ENCODE results near the gene CCDC69.
"Not testable (repeated sequence)": the region's sequence is repeated elsewhere in the genome, so short reads cannot be mapped to it uniquely, and the experiment has no call there.

CCDC69 gene

GRCh38 chr5:151212406-151212798, 11.5 kb downstream of the CCDC69 start:
- Histone ChIP-seq H3K4me1 (ENCODE audit: insufficient read depth, low read length) (no peaks in the 10 kb centered on the region), H3K36me3 (ENCODE audit: insufficient read depth, low read length) (no peaks in the 10 kb centered on the region), H2AFZ (ENCODE audit: low read depth, low read length) (no peak overlapping the region), H3K9me3 (ENCODE audit: low read length) (no peaks in the 10 kb centered on the region), H3K27me3 (ENCODE audit: insufficient read depth, low read length) (no peaks in the 10 kb centered on the region), H3K4me3 (ENCODE audit: low read length) (no peak overlapping the region)

GRCh38 chr5:151208481-151208914, 15.4 kb downstream of the CCDC69 start:
- Histone ChIP-seq H3K36me3 (ENCODE audit: insufficient read depth, low read length) (no peaks in the 10 kb centered on the region), H3K27me3 (ENCODE audit: insufficient read depth, low read length) (no peaks in the 10 kb centered on the region), H3K4me3 (ENCODE audit: low read length) (no peak overlapping the region), H3K4me1 (ENCODE audit: insufficient read depth, low read length) (no peaks in the 10 kb centered on the region), H2AFZ (ENCODE audit: low read depth, low read length) (no peak overlapping the region), H3K9me3 (ENCODE audit: low read length) (no peaks in the 10 kb centered on the region)

GRCh38 chr5:151205411-151205810, 18.5 kb downstream of the CCDC69 start:
- no peaks in the 10 kb centered on the region for H3K9me3 ChIP-seq (ENCODE audit: low read length)
- no peaks in the 10 kb centered on the region for H3K36me3 ChIP-seq (ENCODE audit: insufficient read depth, low read length)
- H3K27me3 ChIP-seq (ENCODE audit: insufficient read depth, low read length): peaks cover 2% of the 10 kb centered on the region
- H3K4me3 ChIP-seq (ENCODE audit: low read length): no peak overlapping the region
- no peak overlapping the region for H2AFZ ChIP-seq (ENCODE audit: low read depth, low read length)
- no peaks in the 10 kb centered on the region for H3K4me1 ChIP-seq (ENCODE audit: insufficient read depth, low read length)

- Histone ChIP-seq H3K9me3 (ENCODE audit: low read length) (no peaks in the 10 kb centered on the region), H3K27me3 (ENCODE audit: insufficient read depth, low read length) (peaks cover 2% of the 10 kb centered on the region), H3K36me3 (ENCODE audit: insufficient read depth, low read length) (no peaks in the 10 kb centered on the region), H2AFZ (ENCODE audit: low read depth, low read length) (no peak overlapping the region), H3K4me3 (ENCODE audit: low read length) (no peak overlapping the region), H3K4me1 (ENCODE audit: insufficient read depth, low read length) (no peaks in the 10 kb centered on the region)
Measured at GRCh38 chr5:151204051-151204450, 19.8 kb downstream of the CCDC69 start.

GRCh38 chr5:151202381-151203139, 21.3 kb downstream of the CCDC69 start:
- peaks cover 2% of the 10 kb centered on the region for H3K27me3 ChIP-seq (ENCODE audit: insufficient read depth, low read length)
- no peak overlapping the region for H3K4me3 ChIP-seq (ENCODE audit: low read length)
- H3K9me3 ChIP-seq (ENCODE audit: low read length): no peaks in the 10 kb centered on the region
- no peak overlapping the region for H2AFZ ChIP-seq (ENCODE audit: low read depth, low read length)
- H3K4me1 ChIP-seq (ENCODE audit: insufficient read depth, low read length): no peaks in the 10 kb centered on the region
- H3K36me3 ChIP-seq (ENCODE audit: insufficient read depth, low read length): no peaks in the 10 kb centered on the region

GRCh38 chr5:151200913-151201595, 22.8 kb downstream of the CCDC69 start:
- Histone ChIP-seq H3K4me1 (ENCODE audit: insufficient read depth, low read length) (no peaks in the 10 kb centered on the region), H3K36me3 (ENCODE audit: insufficient read depth, low read length) (no peaks in the 10 kb centered on the region), H3K4me3 (ENCODE audit: low read length) (no peak overlapping the region), H2AFZ (ENCODE audit: low read depth, low read length) (no peak overlapping the region), H3K27me3 (ENCODE audit: insufficient read depth, low read length) (peaks cover 2% of the 10 kb centered on the region), H3K9me3 (ENCODE audit: low read length) (no peaks in the 10 kb centered on the region)

DNA sequence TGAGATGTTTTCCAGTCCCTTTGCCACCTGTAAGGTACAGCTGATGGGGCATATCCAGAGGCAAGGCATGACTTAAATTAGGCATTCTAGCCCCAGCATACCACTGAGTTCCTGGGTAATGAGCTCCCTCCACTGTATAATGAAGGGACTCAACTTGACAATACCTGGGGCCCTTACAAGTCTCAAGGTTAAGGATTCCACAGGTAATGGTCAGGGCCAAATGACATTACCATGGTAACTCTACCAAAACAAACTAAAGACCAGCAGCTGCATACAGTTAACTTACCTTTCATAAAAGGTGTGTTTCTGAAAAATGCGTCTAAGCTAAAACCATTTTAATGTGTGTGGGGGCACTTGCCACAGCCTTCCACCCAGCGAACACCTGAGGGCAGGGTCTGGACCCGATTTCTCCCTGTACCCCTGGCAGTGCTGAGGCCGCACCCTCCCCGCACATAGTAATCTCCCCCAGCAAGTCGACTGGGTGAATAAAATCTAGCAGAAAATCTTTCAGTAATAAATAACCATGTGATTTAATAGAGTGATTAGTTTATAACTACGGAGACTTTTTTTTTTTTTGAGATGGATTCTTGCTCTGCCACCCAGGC, 24.2 kb downstream of the CCDC69 start:
- H3K4me3 ChIP-seq (ENCODE audit: low read length): no peak overlapping the region
- peaks cover 2% of the 10 kb centered on the region for H3K27me3 ChIP-seq (ENCODE audit: insufficient read depth, low read length)
- no peaks in the 10 kb centered on the region for H3K36me3 ChIP-seq (ENCODE audit: insufficient read depth, low read length)
- H3K9me3 ChIP-seq (ENCODE audit: low read length): no peaks in the 10 kb centered on the region
- H2AFZ ChIP-seq (ENCODE audit: low read depth, low read length): no peak overlapping the region
- no peaks in the 10 kb centered on the region for H3K4me1 ChIP-seq (ENCODE audit: insufficient read depth, low read length)

DNA sequence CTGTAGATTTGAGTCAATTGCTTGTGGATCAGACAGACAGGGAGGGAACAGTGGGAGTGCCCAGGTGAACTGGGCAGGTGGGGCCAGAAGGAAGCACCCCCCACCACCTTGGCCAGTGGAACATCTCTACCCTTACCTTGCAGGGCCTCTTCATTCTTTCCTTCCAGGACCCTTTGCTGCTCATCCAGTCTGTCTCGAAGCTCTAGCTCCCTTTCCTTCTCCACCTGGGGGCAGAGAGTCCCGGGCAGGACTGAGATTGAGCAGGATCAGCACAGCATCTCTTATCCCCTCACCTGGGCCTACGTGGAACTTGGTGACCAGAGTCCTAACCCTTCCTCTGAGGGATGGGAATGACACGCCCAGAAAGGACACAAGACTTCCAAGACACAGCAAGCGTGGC, 25.0 kb downstream of the CCDC69 start:
- peaks cover 2% of the 10 kb centered on the region for H3K27me3 ChIP-seq (ENCODE audit: insufficient read depth, low read length)
- no peaks in the 10 kb centered on the region for H3K4me1 ChIP-seq (ENCODE audit: insufficient read depth, low read length)
- H3K36me3 ChIP-seq (ENCODE audit: insufficient read depth, low read length): no peaks in the 10 kb centered on the region
- H2AFZ ChIP-seq (ENCODE audit: low read depth, low read length): no peak overlapping the region
- no peak overlapping the region for H3K4me3 ChIP-seq (ENCODE audit: low read length)
- no peaks in the 10 kb centered on the region for H3K9me3 ChIP-seq (ENCODE audit: low read length)

DNA sequence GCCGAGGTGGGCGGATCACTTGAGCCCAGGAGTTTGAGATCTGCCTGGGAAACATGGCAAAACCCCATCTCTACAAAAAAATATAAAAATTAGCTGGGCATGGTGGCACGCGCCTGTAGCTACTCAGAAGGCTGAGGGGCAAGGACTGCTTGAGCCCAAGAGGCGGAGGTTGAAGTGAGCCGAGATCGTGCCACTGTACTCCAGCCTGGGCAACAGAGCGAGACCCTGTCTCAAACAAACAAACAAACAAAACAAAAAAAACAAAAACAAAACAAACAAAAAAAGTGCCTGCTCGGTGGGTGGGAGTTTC, 26.6 kb downstream of the CCDC69 start:
- H3K4me3 ChIP-seq (ENCODE audit: low read length); H3K9me3 ChIP-seq (ENCODE audit: low read length); H2AFZ ChIP-seq (ENCODE audit: low read depth, low read length); H3K27me3 ChIP-seq (ENCODE audit: insufficient read depth, low read length); H3K4me1 ChIP-seq (ENCODE audit: insufficient read depth, low read length); H3K36me3 ChIP-seq (ENCODE audit: insufficient read depth, low read length): not testable (repeated sequence)

- H3K27me3 ChIP-seq (ENCODE audit: insufficient read depth, low read length): peaks cover 2% of the 10 kb centered on the region
- H2AFZ ChIP-seq (ENCODE audit: low read depth, low read length): no peak overlapping the region
- no peaks in the 10 kb centered on the region for H3K4me1 ChIP-seq (ENCODE audit: insufficient read depth, low read length)
- no peaks in the 10 kb centered on the region for H3K36me3 ChIP-seq (ENCODE audit: insufficient read depth, low read length)
- no peak overlapping the region for H3K4me3 ChIP-seq (ENCODE audit: low read length)
- no peaks in the 10 kb centered on the region for H3K9me3 ChIP-seq (ENCODE audit: low read length)
Measured at GRCh38 chr5:151196556-151197290, 27.2 kb downstream of the CCDC69 start.

GRCh38 chr5:151195622-151196021, 28.3 kb downstream of the CCDC69 start:
- no peak overlapping the region for H2AFZ ChIP-seq (ENCODE audit: low read depth, low read length)
- no peaks in the 10 kb centered on the region for H3K36me3 ChIP-seq (ENCODE audit: insufficient read depth, low read length)
- no peaks in the 10 kb centered on the region for H3K27me3 ChIP-seq (ENCODE audit: insufficient read depth, low read length)
- no peaks in the 10 kb centered on the region for H3K9me3 ChIP-seq (ENCODE audit: low read length)
- no peak overlapping the region for H3K4me3 ChIP-seq (ENCODE audit: low read length)
- H3K4me1 ChIP-seq (ENCODE audit: insufficient read depth, low read length): no peaks in the 10 kb centered on the region

- H3K4me3 ChIP-seq (ENCODE audit: low read length): no peak overlapping the region
- no peaks in the 10 kb centered on the region for H3K27me3 ChIP-seq (ENCODE audit: insufficient read depth, low read length)
- no peaks in the 10 kb centered on the region for H3K36me3 ChIP-seq (ENCODE audit: insufficient read depth, low read length)
- H2AFZ ChIP-seq (ENCODE audit: low read depth, low read length): no peak overlapping the region
- H3K4me1 ChIP-seq (ENCODE audit: insufficient read depth, low read length): no peaks in the 10 kb centered on the region
- H3K9me3 ChIP-seq (ENCODE audit: low read length): no peaks in the 10 kb centered on the region
Measured at GRCh38 chr5:151192626-151193025, 31.3 kb downstream of the CCDC69 start.

DNA sequence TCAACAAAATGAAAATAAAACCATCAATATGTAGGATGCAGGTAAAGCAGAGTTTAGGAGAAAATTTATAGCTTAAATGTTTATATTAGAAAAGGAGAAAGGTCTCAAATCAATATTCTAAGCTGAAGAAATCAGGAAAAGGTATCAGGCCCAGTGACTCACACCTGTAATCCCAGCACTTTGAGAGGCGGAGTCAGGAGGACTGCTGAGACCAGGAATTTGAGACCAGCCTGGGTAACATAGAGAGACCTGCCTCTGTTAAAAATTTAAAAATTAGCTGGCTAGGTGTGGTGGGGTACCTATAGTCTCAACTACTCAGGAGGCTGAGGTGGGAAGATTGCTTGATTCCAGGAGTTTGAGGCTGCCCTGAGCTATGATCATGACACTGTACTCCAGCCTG, 32.2 kb downstream of the CCDC69 start:
- H3K4me1 ChIP-seq (ENCODE audit: insufficient read depth, low read length): no peaks in the 10 kb centered on the region

More for the DNA sequence above, 32.2 kb downstream of the CCDC69 start:
- H3K27me3 ChIP-seq (ENCODE audit: insufficient read depth, low read length): no peaks in the 10 kb centered on the region
- H3K4me3 ChIP-seq (ENCODE audit: low read length): no peak overlapping the region
- H2AFZ ChIP-seq (ENCODE audit: low read depth, low read length): no peak overlapping the region
- no peaks in the 10 kb centered on the region for H3K9me3 ChIP-seq (ENCODE audit: low read length)
- H3K36me3 ChIP-seq (ENCODE audit: insufficient read depth, low read length): no peaks in the 10 kb centered on the region

All from neuron (in vitro differentiated cells).